GM04504 (cell line): ENCODE results near the gene COG4.
A peak's percentile ranks its signal among the peaks of the same experiment; 100 is the strongest.

Experiments used
- DNase-seq: peaks from one replicate; pipeline ENCODE4 v3.0.0-alpha.2; 2012; ENCODE audit warnings: low read depth

Gene COG4

GRCh38 chr16:70480127-70481105 lies 42.9 kb downstream of the COG4 start:
- no peak for DNase-seq

- no peak for DNase-seq
These were observed 44.4 kb downstream of the COG4 start for GRCh38 chr16:70478912-70479341.

GRCh38 chr16:70478169-70478568 lies 45.2 kb downstream of the COG4 start:
- DNase-seq = no peak

GRCh38 chr16:70476272-70477020 lies 46.9 kb downstream of the COG4 start:
- DNase-seq = peak; percentile 47

- no peak for DNase-seq
These were observed 48.1 kb downstream of the COG4 start for GRCh38 chr16:70475054-70475871.

GRCh38 chr16:70474320-70475053 lies 48.9 kb downstream of the COG4 start:
- DNase-seq = no peak

- no peak for DNase-seq
These were observed 49.7 kb downstream of the COG4 start for GRCh38 chr16:70473446-70474319.

- no peak for DNase-seq
These were observed 50.4 kb downstream of the COG4 start for GRCh38 chr16:70472786-70473433.

- DNase-seq = no peak
These were observed 52.4 kb downstream of the COG4 start for GRCh38 chr16:70470927-70471341.

- DNase-seq = no peak
These were observed 53.0 kb downstream of the COG4 start for GRCh38 chr16:70470141-70470926.

- no peak for DNase-seq
These were observed 54.4 kb downstream of the COG4 start for GRCh38 chr16:70468776-70469525.

GRCh38 chr16:70467608-70468007 lies 55.7 kb downstream of the COG4 start:
- no peak for DNase-seq

- no peak for DNase-seq
These were observed 56.2 kb downstream of the COG4 start for GRCh38 chr16:70467113-70467512.

- DNase-seq = no peak
These were observed 56.6 kb downstream of the COG4 start for GRCh38 chr16:70466805-70467076.

GRCh38 chr16:70465999-70466804 lies 57.2 kb downstream of the COG4 start:
- no peak for DNase-seq

GRCh38 chr16:70463235-70463634 lies 60.1 kb downstream of the COG4 start:
- no peak for DNase-seq

- no peak for DNase-seq
These were observed 62.6 kb downstream of the COG4 start for GRCh38 chr16:70460737-70461261.
